Central memory CD8-positive, alpha-beta T cell (primary cell): Measurements from ENCODE around the gene RADIL.

ENCODE experiments used
- ATAC-seq: fragments of 150-1000 bp; cut with Tn5 transposase; replicated peaks from 2 replicates; pipeline ENCODE4 v1.10.0; 2022; ENCODE audit warnings: mild to moderate bottlenecking, moderate FRiP score, moderate number of reproducible peaks; ENCODE audit not compliant: poor library complexity, severe bottlenecking; ENCODE audit errors: extremely low read depth
- DNase-seq, 2 donors: peaks; one replicate each; pipeline ENCODE4 v3.0.0; 2021; ENCODE audit warnings: low spot score in 2 of 2
- H3K27ac Mint-ChIP-seq: one replicate; pipeline ENCODE4 v1.8.0; 2022; ENCODE audit warnings: low read depth, mild to moderate bottlenecking, moderate library complexity, mixed read lengths
- H3K27me3 Mint-ChIP-seq: one replicate; pipeline ENCODE4 v1.8.0; 2022; ENCODE audit warnings: mixed read lengths
- H3K36me3 Mint-ChIP-seq: one replicate; pipeline ENCODE4 v1.8.0; 2022; ENCODE audit warnings: mild to moderate bottlenecking, moderate library complexity, mixed read lengths; ENCODE audit not compliant: insufficient read depth
- H3K4me1 Mint-ChIP-seq: one replicate; pipeline ENCODE4 v1.8.0; 2022; ENCODE audit warnings: mixed read lengths
- H3K4me3 Mint-ChIP-seq: one replicate; pipeline ENCODE4 v1.8.0; 2022; ENCODE audit warnings: mild to moderate bottlenecking, moderate library complexity, mixed read lengths
- H3K9me3 Mint-ChIP-seq: one replicate; pipeline ENCODE4 v1.8.0; 2022; ENCODE audit warnings: mixed read lengths

RADIL gene

DNA sequence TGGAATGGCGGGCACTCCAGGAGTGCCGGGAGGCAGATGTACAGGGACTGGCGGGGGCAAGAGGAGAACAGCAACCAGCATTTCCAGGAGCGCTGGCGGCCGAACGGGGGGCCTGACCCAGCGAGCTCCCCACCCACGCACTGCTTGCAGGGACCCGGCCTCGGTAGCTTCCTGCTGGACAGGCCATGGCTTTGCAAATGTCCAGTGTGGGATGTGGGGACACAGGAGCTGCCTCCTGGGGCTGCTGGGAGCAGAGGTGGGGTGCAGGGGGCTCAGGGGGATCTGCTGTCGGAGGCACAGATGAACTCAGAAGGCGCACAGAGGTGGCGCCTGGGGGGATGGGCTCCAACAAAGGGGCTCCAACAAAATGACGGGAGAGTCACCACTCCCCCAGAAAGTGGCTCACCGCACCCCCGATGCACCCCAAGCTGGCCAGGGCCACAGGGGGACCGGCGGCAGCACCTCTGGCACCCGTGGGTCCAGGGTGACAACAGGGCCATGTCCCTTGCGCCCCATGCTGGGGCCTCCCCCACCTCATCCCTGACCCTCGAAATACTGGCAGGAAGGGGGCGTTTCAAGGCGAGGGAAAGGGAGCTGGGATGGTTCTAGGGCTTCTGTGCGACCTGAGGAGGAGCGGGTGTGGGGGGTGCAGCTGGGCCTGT is 67.0 kb downstream of the RADIL start:
- Mint-ChIP-seq H3K36me3 (no peaks in the 10 kb centered on the region), H3K4me3 (no peak overlapping the region), H3K4me1 (no peaks in the 10 kb centered on the region), H3K27me3 (peaks cover 38% of the 10 kb centered on the region), H3K9me3 (no peaks in the 10 kb centered on the region), H3K27ac (no peak overlapping the region)
- no peak for DNase-seq
- no peak for ATAC-seq

DNA sequence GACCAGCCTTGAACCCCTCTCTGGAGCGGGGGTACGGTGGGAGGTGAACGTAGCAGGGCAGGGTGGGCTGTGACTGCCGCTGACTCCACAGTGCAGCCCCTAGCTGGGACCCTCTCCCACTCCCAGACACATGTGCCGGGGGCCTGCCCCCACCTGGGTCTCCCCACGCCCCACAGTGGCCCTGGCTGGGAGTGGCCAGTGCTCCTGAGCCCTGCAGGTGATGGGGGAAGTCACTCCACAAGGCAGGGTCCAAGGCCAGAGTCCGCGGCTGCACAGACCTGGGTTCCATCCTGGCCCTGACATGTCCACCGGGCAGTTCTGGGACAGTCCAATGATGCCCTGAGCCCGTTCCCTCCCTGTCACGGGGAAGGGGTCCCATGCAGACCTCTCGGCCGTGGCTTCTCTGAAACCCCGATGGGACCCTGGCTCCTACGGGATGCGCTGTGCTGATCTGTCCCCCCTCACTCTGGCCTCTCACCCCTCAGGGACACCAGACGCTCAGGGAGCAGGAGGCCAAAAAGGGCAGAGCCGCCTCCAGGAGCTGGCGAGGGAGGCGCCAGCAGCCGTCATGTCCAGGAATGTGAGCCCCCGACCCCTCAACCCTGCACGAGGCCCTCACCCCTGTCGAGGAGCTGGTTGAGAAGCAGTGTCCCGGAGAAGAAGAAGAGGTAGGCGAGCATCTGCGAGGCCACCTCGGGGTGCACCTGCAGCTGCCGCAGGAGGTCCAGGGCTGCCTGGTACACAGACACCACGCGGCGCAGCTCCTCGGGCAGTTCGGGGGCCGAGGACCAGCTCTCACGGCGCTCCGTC is 67.7 kb downstream of the RADIL start:
- Mint-ChIP-seq H3K4me1 (no peaks in the 10 kb centered on the region), H3K27ac (no peak overlapping the region), H3K4me3 (no peak overlapping the region), H3K36me3 (no peaks in the 10 kb centered on the region), H3K27me3 (peaks cover 38% of the 10 kb centered on the region), H3K9me3 (no peaks in the 10 kb centered on the region)
- DNase-seq (no peak), ATAC-seq (no peak)

DNA sequence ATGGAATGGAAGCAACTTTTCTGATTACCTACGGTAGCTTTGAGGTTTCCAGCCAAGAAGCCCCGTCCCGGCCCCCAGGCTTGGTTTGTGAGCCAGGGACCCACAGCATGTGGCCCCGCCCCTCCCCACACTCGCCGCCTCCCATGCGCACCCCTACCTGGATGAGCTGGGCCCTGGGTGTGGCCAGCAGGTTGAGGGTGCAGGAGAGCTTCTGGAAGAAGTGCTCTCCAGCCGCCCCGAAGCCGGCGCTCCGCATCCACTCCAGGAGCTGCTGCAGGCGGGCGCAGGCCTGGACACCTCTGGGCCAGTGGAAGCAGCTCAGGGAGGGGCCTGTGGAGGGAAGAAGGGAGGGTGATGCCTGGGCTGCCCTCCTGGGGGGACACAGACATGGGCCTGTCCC is 68.4 kb downstream of the RADIL start:
- Mint-ChIP-seq H3K27ac (no peak overlapping the region), H3K9me3 (no peaks in the 10 kb centered on the region), H3K4me1 (no peaks in the 10 kb centered on the region), H3K36me3 (no peaks in the 10 kb centered on the region), H3K4me3 (no peak overlapping the region), H3K27me3 (peaks cover 38% of the 10 kb centered on the region)
- ATAC-seq (no peak), DNase-seq (no peak)

DNA sequence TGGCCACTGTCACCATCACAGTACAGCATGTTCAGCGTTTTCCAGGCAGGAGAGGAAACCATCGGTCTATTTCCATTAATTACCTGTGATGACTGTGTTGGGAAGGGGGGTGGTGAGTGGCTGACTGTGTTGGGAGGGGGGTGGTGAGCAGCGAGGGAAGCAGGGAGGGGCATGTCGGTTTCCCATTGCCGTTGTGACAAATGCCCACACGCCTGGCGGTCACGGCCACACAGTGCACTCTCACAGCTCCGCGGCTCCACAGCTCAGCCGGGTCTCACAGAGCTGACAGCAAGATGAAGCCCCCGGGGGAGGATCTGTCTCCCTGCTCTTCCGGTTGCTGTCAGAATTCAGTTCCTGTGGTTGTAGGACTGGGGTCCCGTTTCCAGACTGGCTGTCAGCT is 69.1 kb downstream of the RADIL start:
- H3K4me1 Mint-ChIP-seq: peaks cover 2% of the 10 kb centered on the region
- no peaks in the 10 kb centered on the region for H3K36me3 Mint-ChIP-seq
- no peak overlapping the region for H3K4me3 Mint-ChIP-seq
- no peak overlapping the region for H3K27ac Mint-ChIP-seq
- no peak for ATAC-seq
- no peaks in the 10 kb centered on the region for H3K9me3 Mint-ChIP-seq
- DNase-seq: no peak
- H3K27me3 Mint-ChIP-seq: peaks cover 31% of the 10 kb centered on the region

DNA sequence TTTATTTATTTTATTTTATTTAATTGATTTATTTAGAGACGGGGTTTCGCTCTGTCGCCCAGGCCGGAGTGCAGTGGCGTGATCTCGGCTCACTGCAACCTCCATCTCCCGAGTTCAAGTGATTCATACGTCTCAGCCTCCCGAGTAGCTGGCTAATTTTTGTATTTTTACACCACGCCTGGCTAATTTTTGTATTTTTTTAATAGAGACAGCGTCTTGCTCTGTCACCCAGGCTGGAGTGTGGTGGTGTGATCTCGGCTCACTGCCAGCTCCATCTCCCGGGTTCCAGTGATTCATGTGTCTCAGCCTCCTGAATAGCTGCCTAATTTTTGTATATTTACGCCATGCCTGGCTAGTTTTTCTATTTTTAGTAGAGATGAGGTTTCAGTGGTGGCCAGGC is 73.8 kb downstream of the RADIL start:
- no peak for DNase-seq

DNA sequence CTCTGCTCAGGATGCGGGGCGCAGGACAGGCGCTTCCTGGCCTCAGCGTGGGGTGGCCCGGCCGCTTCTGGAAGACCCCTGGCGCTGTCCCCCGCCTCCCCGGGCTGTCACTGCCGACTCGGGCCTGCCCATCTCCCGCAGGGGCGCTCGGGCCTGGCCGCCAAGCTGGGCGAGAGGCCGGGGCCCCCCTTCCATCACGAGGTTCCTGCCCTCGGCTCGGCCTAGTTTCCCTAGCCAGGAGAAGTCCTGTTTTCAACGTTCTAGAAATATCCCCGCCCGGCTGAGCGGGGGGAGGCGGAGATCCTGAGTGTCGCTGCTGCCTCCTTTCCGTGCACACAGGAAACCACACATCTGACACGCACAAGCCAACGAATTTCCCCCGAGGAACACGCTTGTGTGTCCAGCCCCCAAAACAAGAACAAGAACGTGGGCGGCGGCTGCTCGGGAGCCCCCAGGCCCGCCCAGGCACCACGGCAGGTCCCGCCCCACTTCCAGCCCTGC is 74.4 kb downstream of the RADIL start:
- Mint-ChIP-seq H3K27me3 (peaks cover 20% of the 10 kb centered on the region), H3K36me3 (peaks cover 2% of the 10 kb centered on the region), H3K4me3 (peak overlapping the region; percentile 71), H3K27ac (no peak overlapping the region), H3K9me3 (no peaks in the 10 kb centered on the region), H3K4me1 (peaks cover 5% of the 10 kb centered on the region)
- peak; percentile 49 for ATAC-seq
- DNase-seq: no peak

More for the DNA sequence above, 73.8 kb downstream of the RADIL start:
- Mint-ChIP-seq H3K4me1 (peaks cover 5% of the 10 kb centered on the region), H3K4me3 (peak overlapping the region; percentile 71), H3K27ac (no peak overlapping the region), H3K9me3 (no peaks in the 10 kb centered on the region), H3K36me3 (peaks cover 2% of the 10 kb centered on the region), H3K27me3 (peaks cover 25% of the 10 kb centered on the region)
- ATAC-seq: no peak

DNA sequence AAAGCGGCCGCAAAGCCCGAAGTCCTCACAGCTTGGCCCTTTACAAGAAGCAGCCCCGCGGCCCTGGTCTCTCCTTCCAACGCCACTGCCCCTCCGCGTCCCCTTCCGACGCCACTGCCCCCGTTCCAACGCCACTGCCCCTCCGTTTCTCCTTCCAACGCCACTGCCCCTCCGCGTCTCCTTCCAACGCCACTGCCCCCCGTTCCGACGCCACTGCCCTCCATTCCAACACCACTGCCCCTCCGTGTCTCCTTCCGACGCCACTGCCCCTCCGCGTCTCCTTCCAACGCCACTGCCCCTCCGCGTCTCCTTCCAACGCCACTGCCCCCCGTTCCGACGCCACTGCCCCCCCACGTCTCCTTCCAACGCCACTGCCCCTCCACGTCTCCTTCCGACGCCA is 75.0 kb downstream of the RADIL start:
- peak overlapping the region; percentile 19 for H3K27ac Mint-ChIP-seq
- H3K4me1 Mint-ChIP-seq: peaks cover 5% of the 10 kb centered on the region
- peaks cover 4% of the 10 kb centered on the region for H3K36me3 Mint-ChIP-seq
- DNase-seq (no peak), ATAC-seq (no peak)
- H3K4me3 Mint-ChIP-seq: peak overlapping the region; percentile 49
- no peaks in the 10 kb centered on the region for H3K9me3 Mint-ChIP-seq
- H3K27me3 Mint-ChIP-seq: peaks cover 14% of the 10 kb centered on the region

DNA sequence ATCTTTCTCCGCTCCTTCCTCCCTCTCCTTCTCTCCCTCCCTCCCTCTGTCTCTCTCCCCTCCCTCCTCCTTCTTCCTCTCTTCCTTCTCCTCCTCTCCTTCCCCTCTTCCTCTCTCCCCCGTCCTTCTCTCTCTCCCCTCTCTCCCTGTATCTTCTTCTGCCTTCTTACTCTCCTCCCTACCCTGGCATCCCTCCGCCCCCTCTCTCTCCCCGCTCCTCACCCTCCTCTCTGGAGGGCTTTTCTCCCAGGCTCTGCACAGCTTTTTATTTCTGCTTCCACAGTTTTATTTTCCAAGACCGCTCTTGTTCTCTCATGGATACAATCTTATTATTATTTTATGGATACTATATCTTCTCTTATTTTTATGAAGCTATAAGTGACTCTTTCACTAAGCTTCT is 75.5 kb downstream of the RADIL start:
- peaks cover 5% of the 10 kb centered on the region for H3K4me1 Mint-ChIP-seq
- no peak overlapping the region for H3K4me3 Mint-ChIP-seq
- H3K27ac Mint-ChIP-seq: no peak overlapping the region
- ATAC-seq: no peak
- peaks cover 9% of the 10 kb centered on the region for H3K27me3 Mint-ChIP-seq
- DNase-seq: no peak
- no peaks in the 10 kb centered on the region for H3K9me3 Mint-ChIP-seq
- peaks cover 4% of the 10 kb centered on the region for H3K36me3 Mint-ChIP-seq

DNA sequence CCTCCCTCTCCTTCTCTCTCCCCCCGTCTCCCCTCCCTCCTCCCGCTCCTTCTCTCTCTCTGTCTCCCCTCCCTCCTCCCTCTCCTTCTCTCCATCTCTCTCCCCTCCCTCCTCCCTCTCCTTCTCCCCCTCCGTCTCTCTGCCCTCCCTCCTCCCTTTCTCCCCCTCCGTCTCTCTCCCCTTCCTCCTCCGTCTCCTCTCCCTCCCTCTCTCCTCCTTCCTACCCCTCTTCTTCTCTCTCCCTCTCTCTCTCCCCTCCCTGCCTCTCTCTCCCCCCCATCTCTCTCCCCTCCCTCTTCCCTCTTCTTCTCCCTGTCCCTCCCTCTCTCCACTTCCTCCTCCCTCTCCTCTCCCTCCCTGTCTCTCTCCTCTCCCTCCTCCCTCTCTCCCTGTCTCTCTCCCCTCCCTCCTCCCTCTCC is 75.9 kb downstream of the RADIL start:
- Mint-ChIP-seq H3K27me3 (peaks cover 5% of the 10 kb centered on the region), H3K9me3 (no peaks in the 10 kb centered on the region), H3K4me3 (no peak overlapping the region), H3K27ac (no peak overlapping the region), H3K4me1 (peaks cover 5% of the 10 kb centered on the region), H3K36me3 (peaks cover 4% of the 10 kb centered on the region)
- DNase-seq: no peak
- no peak for ATAC-seq

DNA sequence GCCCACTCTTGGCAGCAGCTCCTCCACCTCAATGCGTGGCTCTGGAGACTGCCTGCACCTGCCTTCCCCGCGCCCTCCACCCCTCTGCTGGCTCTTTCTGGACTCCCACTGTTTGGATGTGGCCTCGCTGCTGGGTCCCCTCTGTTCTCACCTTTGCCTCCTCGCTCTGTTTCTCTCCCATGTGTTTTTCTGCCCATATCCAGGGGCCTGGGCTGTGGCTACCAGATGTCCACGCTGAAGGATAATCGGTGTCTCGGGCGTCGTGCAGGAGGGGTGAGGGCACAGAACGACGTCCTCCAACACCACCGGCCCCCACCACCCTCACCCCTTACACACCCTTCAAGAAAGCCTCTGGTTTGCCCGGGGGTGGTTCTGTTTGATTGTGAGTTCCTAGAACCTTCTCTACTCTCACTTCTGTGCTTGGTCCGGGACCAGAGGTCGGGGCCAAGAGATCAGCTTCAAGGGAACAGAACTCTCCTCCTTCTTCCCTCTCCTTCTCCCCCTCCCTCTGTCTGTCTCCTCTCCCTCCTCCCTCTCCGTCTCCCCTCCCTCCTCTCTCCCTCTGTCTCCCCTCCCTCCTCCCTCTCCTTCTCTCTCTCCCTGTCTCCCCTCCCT is 76.4 kb downstream of the RADIL start:
- H3K27me3 Mint-ChIP-seq: no peaks in the 10 kb centered on the region
- peaks cover 4% of the 10 kb centered on the region for H3K36me3 Mint-ChIP-seq
- peaks cover 5% of the 10 kb centered on the region for H3K4me1 Mint-ChIP-seq
- ATAC-seq (peak; percentile 12), DNase-seq (no peak)
- H3K27ac Mint-ChIP-seq: no peak overlapping the region
- H3K9me3 Mint-ChIP-seq: no peaks in the 10 kb centered on the region
- H3K4me3 Mint-ChIP-seq: no peak overlapping the region

DNA sequence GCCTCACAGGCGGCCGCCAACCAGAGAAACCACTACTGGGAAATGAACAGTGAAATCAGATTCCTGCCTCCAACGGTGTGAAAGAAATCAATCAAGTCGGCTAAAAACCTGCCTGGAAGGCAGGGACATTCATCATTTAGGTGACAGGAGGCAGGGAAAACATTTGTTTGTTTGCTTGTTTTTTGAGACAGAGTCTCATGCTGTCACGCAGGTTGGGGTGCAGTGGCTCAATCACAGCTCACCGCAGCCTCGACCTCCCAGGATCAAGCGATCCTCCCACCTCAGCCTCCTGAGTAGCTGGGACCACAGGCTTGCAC is 77.6 kb downstream of the RADIL start:
- no peak for DNase-seq
- no peak overlapping the region for H3K4me3 Mint-ChIP-seq
- no peak overlapping the region for H3K27ac Mint-ChIP-seq
- peaks cover 5% of the 10 kb centered on the region for H3K4me1 Mint-ChIP-seq
- H3K27me3 Mint-ChIP-seq: no peaks in the 10 kb centered on the region
- H3K36me3 Mint-ChIP-seq: peaks cover 7% of the 10 kb centered on the region
- no peak for ATAC-seq
- no peaks in the 10 kb centered on the region for H3K9me3 Mint-ChIP-seq

DNA sequence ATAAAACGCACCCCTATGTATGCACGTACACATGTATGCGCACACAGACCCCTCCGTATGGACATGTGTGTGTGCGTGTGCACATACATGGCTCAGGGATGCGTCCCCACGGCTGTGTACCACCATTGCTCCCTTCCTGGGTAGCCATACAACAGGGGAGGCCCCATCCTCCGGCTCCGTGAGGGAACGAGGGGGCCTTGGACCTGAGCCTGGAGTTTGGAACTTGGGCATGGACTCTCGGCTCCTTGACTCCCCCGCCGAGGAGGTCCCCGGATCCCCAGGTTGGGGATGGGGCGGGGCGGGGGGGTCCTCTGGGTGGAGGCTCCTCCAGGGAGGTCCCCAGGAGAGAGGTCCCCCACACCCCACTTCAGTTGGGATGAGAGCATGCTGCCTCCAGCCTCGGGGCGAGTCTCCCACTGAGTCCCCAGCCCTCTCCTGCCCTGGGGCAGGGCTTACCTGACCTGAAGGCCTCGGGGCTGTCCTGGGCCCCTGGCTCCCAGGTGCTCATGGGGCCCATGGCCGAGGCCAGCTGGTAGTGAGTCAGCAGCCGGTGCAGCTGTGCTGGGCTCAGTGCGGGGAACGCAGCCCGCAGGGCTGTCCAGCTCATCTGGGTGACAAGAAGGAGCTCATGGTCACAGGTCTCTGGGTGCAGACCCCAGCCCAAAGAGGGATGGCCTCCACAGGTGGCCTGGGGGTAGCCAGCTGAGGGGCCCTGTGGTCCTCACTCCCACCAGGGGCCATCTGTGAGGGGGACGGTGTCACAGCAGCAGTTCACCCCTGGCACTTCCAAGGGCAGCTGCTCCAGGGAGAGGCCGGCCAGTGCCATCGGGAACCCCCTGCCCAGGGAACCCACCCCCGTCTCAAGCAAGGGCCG is 78.2 kb downstream of the RADIL start:
- H3K4me1 Mint-ChIP-seq: peaks cover 5% of the 10 kb centered on the region
- no peak overlapping the region for H3K4me3 Mint-ChIP-seq
- no peaks in the 10 kb centered on the region for H3K9me3 Mint-ChIP-seq
- peaks cover 7% of the 10 kb centered on the region for H3K36me3 Mint-ChIP-seq
- DNase-seq (no peak), ATAC-seq (no peak)
- no peak overlapping the region for H3K27ac Mint-ChIP-seq
- H3K27me3 Mint-ChIP-seq: no peaks in the 10 kb centered on the region
